Left lung (tissue), 10 donors: Measurements from ENCODE around the gene ZNF646. TPM values are rescaled to one million over a fixed set of nuclear protein-coding genes. Genes with fewer than 3 reads are reported as not detected.

Source experiments
- ATAC-seq: fragments of 200-7000 bp; cut with Tn5 transposase; one replicate; pipeline ENCODE4 v1.9.1; 2020; ENCODE audit warnings: moderate library complexity
- DNase-seq, 4 donors: peaks; one replicate each; pipeline ENCODE4 v3.0.0-alpha.2; 2013 to 2020
- H3K27ac ChIP-seq, 2 donors: fragments of 200-600 bp; sonication (generic) in 1 of 2; one replicate each; pipeline versions ENCODE4 v1.5.0 to v1.8.0; 2020 to 2021
- H3K27me3 ChIP-seq, 2 donors: fragments of 200-600 bp; sonication (generic) in 1 of 2; one replicate each; pipeline versions ENCODE4 v1.5.0 to v1.8.0; 2020 to 2021
- H3K36me3 ChIP-seq, 2 donors: fragments of 200-600 bp; sonication (generic) in 1 of 2; one replicate each; pipeline versions ENCODE4 v1.5.0 to v1.8.0; 2020 to 2021
- H3K4me1 ChIP-seq, 2 donors: fragments of 200-600 bp; one replicate each; pipeline ENCODE4 v1.8.0; 2021
- H3K4me3 ChIP-seq, 2 donors: fragments of 200-600 bp; sonication (generic) in 1 of 2; one replicate each; pipeline versions ENCODE4 v1.5.0 to v1.8.0; 2020 to 2021; ENCODE audit warnings: mild to moderate bottlenecking in 1 of 2
- H3K9me3 ChIP-seq, 2 donors: fragments of 200-600 bp; sonication (generic) in 1 of 2; one replicate each; pipeline versions ENCODE4 v1.5.0 to v1.8.0; 2020 to 2021
- CTCF ChIP-seq, 2 donors: fragments of 200-600 bp; sonication (generic) in 1 of 2; IDR thresholded peaks; one replicate each; pipeline versions ENCODE4 v1.5.0 to v1.8.0; 2021; ENCODE audit warnings: antibody characterized with exemption in 2 of 2
- intact Hi-C, 2 donors: fragments of 100-400 bp; cut with DNase I; formaldehyde crosslinking; loops; one replicate each; pipeline versions ENCODE4 v1.11.2 to v1.14.2; 2022
- polyA plus RNA-seq, 6 donors: library from polyadenylated mRNA; unstranded; fragments of 120-200 nt; gene quantifications; one replicate each; pipeline ENCODE4 v1.2.1, GENCODE V29; 2013; ENCODE audit not compliant: insufficient read length in 6 of 6
- total RNA-seq, 2 donors: library from RNA; stranded (reverse); fragmentation: NEBNext Ultra II Directional; extraction: Animal tissue kit (Norgen Biotek cat#: 25700); gene quantifications; one replicate each; pipeline ENCODE4 v1.2.1, GENCODE V29; 2021
- donor health status: DM: no; HTN: yes; CAD: no.
- donor health status: DM: no; HTN: no; CAD: no.

The ZNF646 gene
- total and polyA plus RNA-seq, 8 donors = 11.3 to 18.1 (median 13.9) TPM

GRCh38 chr16:31073142-31073969, 866 bp upstream of the ZNF646 start:
- intact Hi-C loops = loop anchor here (10.0 kb wide), 2 partner anchors 69 to 81 kb away; partner anchors contain the start of gene PRSS36 (in 1 of the 2)
- ATAC-seq = peak; percentile 91
- Histone ChIP-seq H3K4me3 (peak overlapping the region; percentile 72 to 84), H3K36me3 (peaks cover 0 to 24% of the 10 kb centered on the region in 2 donors), H3K27me3 (no peaks in the 10 kb centered on the region), H3K27ac (peak overlapping the region; percentile 93 to 96), H3K9me3 (no peaks in the 10 kb centered on the region), H3K4me1 (peaks cover 16 to 29% of the 10 kb centered on the region in 2 donors)
- TF ChIP-seq CTCF (IDR thresholded peaks at IDR 0.05) = no peak
- DNase-seq = peak; percentile 92 to 96 (median 94)

- Histone ChIP-seq H3K9me3 (no peaks in the 10 kb centered on the region), H3K27me3 (no peaks in the 10 kb centered on the region), H3K36me3 (peaks cover 0 to 39% of the 10 kb centered on the region in 2 donors), H3K4me1 (peaks cover 16 to 37% of the 10 kb centered on the region in 2 donors), H3K4me3 (peak overlapping the region; percentile 72 to 84), H3K27ac (peak overlapping the region in 1 of 2 donors; percentile 93)
- ATAC-seq (no peak), DNase-seq (no peak)
- TF ChIP-seq CTCF (IDR thresholded peaks at IDR 0.05) = no peak
- intact Hi-C loops = loop anchor here (10.0 kb wide), 2 partner anchors 70 to 80 kb away; partner anchors contain the start of gene PRSS36 (in 1 of the 2)
These were observed 577 bp downstream of the ZNF646 start for GRCh38 chr16:31074814-31075183.

- H3K4me1 ChIP-seq = peaks cover 16 to 44% of the 10 kb centered on the region in 2 donors
- ATAC-seq (no peak), DNase-seq (no peak)
- intact Hi-C loops = loop anchor here (10.0 kb wide), 2 partner anchors 72 to 78 kb away; partner anchors contain the start of gene PRSS36 (in 1 of the 2)
- H3K27me3 ChIP-seq = no peaks in the 10 kb centered on the region
- no peak for TF ChIP-seq CTCF (IDR thresholded peaks at IDR 0.05)
- peaks cover 0 to 54% of the 10 kb centered on the region in 2 donors for H3K36me3 ChIP-seq
- H3K4me3 ChIP-seq = no peak overlapping the region
- H3K9me3 ChIP-seq = no peaks in the 10 kb centered on the region
- H3K27ac ChIP-seq = no peak overlapping the region
These were observed 2.1 kb downstream of the ZNF646 start for GRCh38 chr16:31076319-31076718.

- Histone ChIP-seq H3K27ac (no peak overlapping the region), H3K36me3 (peaks cover 0 to 61% of the 10 kb centered on the region in 2 donors), H3K4me1 (peaks cover 11 to 44% of the 10 kb centered on the region in 2 donors), H3K9me3 (no peaks in the 10 kb centered on the region), H3K27me3 (no peaks in the 10 kb centered on the region), H3K4me3 (no peak overlapping the region)
- ATAC-seq (no peak), DNase-seq (peak in 1 of 4 donors; percentile 50)
- TF ChIP-seq CTCF (IDR thresholded peaks at IDR 0.05) = no peak
- intact Hi-C loops = loop anchor here (10.0 kb wide), 2 partner anchors 72 to 78 kb away; partner anchors contain the start of gene PRSS36 (in 1 of the 2)
These were observed 2.8 kb downstream of the ZNF646 start for GRCh38 chr16:31077024-31077423.
